Activated CD4-positive, alpha-beta T cell treated with anti-CD3 and anti-CD28 coated beads, Interleukin-2, Interleukin-6, amounts not matched to agents 100 ng/mL and 50 ng/mL, durations not matched to agents 16 hours and 8 hours (primary cell): Measurements from ENCODE around the gene ZNF629.
A peak's percentile ranks its signal among the peaks of the same experiment; 100 is the strongest.
"Not testable (repeated sequence)": the region's sequence is repeated elsewhere in the genome, so short reads cannot be mapped to it uniquely, and the experiment has no call there.

Experiments
- DNase-seq: peaks from one replicate; pipeline ENCODE4 v3.0.0-alpha.2; 2020

ZNF629 gene

DNA sequence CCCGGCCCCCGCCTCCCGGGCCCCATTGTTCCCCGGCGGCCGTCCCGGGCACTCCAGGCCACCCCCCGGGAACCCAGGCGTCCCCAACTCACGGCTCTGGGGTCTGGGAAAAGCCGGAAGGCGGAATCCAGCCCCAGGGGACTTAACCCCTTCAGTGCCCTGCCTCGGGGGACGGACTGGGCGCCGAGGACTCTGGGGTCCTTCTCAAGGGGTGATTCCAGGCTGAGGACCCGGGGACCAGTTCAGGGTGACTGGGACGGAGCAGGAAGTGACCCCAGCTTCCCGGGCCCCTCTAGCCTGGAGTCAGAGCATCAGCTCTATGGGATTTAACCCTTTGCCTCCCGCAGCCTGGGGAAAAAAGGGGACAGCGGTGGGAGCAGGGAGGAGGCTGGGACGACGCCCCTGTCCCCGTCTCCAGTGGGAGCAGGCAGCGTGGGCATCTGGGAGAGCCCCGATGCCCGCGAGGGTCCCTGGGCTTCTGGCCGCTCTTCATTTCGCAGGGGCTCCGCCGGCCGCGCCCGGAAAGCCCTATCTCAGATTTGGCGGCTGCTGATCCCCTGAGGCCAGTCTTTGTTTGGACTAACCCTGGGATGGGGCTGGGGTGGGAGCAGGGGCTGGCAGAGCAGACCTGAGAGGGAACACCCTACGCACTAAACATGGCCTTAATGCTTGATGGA, at the start of gene ZNF629:
ZNF629 (minus strand) TSS at position 270 of the 677 bp plus-strand sequence. CDS start 2,723 bp downstream, outside the sequence.
- DNase-seq = no peak

DNA sequence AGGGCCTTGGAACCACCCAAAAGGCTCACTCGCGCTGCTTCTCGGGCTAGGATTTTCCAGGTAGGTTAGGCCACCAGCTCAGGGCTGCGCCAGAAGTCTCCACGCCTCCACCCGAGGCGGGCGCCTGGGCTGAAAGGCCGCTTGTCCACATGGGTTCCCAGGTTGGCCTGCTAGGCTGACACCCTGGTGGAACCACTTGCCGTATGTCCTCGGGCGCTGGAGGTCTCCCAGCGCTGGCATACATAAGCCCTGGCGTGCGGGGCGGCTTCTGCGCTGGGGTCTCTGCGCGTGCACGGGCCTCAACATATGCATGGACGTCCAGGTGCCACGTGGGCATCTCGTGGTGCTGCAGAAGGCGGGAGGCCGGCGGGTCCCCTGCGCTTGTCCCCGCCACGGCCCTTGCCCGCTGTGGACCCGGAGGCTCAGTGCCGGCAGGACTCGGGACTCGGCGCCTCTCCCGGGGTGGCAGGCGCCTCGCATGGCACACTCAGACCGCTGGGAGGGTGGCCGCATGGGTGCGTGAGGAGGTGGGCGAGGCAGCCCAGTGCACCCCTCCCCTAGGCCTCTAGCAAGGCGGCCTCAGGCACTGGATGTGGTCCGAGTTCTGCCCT, 47.2 kb upstream of the ZNF629 start:
- DNase-seq = no peak

GRCh38 chr16:30830072-30830417, 43.0 kb upstream of the ZNF629 start:
- DNase-seq = no peak

- no peak for DNase-seq
These were observed 42.4 kb upstream of the ZNF629 start for GRCh38 chr16:30829130-30830071.

DNA sequence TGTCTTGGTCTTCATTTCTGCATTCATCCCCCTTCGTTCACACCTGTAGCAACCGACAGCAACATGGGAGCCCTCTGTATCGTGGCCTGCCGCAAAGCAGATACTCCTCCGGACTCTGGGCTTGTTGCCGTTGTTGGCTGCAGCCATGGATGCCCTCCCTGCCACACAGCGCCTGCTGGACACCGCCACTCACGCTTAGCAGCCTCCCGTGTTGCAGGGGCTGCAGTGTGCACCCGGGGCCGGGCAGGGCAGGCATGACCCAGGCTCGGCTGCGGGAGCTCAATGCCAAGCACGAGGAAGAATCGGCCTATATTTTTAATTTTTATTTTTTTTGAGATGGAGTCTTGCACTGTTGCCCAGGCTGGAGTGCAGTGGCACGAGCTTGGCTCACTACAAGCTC, 34.9 kb upstream of the ZNF629 start:
- no peak for DNase-seq

DNA sequence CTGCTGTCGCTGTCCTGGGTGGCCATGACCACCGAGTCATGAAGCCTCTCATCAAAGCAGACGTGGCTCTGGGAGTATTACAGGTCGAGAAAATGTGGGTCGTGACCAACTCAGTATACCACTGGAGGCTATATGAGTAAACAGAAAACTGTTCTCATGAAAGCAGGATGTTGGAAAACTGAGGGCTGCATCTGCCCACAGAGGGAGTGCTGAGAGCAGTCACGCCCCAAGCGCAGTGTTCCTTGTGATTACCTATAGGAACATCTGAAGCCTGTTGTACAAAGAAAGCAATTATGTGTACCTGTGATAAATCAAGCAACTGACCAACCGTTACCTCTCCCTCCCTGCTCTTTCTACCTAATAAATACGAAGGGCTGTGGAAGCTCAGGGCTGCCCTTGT, 34.4 kb upstream of the ZNF629 start:
- not testable (repeated sequence) for DNase-seq

GRCh38 chr16:30820952-30821421, 34.0 kb upstream of the ZNF629 start:
- no peak for DNase-seq

- DNase-seq = no peak
These were observed 29.8 kb upstream of the ZNF629 start for GRCh38 chr16:30816769-30817168.

GRCh38 chr16:30813821-30814189, 26.8 kb upstream of the ZNF629 start:
- no peak for DNase-seq

GRCh38 chr16:30809675-30810074, 22.7 kb upstream of the ZNF629 start:
- DNase-seq = not testable (repeated sequence)

DNA sequence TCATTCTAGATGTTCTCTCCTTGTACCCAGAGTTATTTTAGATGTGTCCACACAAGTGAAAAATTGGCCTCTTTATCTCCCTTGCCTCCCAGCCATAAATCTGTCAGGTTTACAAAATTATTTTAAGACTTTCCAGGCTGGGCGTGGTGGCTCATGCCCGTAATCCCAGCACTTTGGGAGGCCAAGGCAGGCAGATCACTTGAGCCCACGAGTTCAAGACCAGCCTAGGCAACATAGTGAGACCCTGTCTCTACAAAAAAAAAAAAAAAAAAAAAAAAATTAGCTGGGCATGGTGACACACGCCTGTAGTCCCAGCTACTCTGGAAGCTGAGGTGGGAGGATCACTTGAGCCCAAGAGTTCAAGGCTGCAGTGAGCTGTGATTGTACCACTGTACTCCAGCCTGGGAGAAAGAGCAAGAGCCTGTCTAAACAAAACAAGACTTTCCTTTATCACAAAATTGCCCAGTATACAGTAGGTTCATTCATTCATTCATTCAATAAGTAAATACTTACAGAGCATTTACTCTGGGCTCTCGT, 22.0 kb upstream of the ZNF629 start:
- not testable (repeated sequence) for DNase-seq

DNA sequence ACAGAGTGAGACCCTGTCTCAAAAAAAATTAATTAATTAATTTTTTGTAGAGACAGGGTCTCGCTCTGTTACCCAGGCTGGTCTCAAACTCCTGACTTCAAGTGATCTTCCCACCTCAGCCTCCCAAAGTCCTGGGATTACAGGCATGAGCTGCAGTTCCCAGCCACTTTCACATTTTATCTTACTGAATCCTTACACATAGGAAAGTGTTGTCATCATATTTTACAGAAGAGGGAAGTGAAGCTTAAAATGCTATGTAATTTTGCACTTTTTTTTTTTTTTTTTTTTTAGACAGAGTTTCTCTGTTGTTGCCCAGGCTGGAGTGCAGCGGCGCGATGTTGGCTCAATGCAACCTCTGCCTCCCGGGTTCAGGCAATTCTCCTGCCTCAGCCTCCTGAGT, 21.1 kb upstream of the ZNF629 start:
- no peak for DNase-seq

DNA sequence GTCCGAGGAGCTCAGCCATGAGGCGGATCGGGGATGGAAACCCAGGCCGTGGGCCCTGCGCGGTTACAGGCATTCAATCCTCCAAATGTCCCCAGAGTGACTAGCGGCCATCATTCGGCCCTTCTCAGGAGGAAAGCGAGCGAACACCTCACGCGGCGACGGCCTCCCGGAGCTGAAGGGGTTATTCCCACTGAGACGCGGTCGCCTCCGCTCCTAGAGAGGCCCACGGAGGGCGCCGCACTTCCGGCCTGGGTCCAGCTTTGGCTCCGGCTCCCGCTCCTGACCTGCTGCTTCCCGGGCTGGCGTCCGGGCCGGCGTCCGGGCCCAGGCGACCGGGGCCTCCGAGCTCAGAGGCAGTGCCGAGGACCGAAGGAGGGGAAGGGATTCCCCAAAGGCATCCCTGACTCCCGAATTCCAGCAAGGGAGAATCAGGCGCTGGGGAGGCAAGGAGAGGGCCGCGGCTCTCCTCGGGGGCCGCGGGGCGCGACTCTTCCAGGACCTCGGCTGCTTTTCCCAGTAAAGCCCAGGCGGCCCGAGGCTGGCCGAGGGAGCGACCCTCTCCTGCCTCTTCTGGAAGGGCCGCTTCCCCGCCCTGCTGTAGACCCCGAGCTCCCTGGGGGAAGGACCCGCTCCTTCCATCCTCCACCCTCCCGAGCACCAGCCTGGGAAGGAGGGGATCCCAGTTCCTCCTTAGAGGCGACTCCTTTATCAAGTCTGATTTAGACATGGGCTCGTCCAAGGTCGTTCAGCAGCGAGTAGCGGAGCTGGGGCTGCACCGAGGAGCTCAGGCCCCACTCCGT, 18.6 kb upstream of the ZNF629 start:
- DNase-seq = peak; percentile 19

DNA sequence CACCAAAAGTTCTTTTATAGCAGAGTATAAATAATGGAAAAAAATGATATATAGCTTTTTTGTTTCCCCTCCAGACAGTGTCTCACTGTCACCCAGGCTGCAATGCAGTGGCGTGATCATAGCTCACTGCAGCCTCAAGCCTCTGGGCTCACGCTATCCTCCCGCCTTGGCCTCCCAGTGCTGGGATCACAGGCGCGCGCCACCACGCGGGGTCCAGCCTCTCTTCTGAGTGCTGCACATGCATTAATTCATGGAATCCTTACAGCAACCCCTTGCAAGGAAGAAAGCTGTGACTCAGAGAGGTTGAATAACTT, 18.0 kb upstream of the ZNF629 start:
- no peak for DNase-seq

DNA sequence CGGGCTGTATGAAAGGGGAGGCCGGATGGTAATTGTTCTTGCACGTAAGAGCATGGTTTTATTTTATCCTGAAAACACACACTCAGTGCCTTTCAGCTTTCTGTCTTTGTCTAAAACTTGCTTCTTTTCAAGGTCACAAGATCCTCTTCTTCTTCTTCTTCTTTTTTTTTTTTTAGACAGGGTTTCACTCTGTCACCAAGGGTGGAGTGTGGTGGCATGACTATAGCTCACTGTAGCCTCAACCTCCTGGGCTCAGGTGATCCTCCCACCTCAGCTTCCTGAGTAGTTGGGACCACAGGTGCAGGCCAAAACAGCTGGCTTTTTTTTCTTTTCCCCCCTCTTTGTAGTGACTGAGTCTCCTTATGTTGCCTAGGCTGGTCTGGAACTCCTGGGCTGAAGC, 15.9 kb upstream of the ZNF629 start:
- no peak for DNase-seq

GRCh38 chr16:30797670-30798309, 10.8 kb upstream of the ZNF629 start:
- no peak for DNase-seq

GRCh38 chr16:30794634-30795033, 7.6 kb upstream of the ZNF629 start:
- DNase-seq = no peak

DNA sequence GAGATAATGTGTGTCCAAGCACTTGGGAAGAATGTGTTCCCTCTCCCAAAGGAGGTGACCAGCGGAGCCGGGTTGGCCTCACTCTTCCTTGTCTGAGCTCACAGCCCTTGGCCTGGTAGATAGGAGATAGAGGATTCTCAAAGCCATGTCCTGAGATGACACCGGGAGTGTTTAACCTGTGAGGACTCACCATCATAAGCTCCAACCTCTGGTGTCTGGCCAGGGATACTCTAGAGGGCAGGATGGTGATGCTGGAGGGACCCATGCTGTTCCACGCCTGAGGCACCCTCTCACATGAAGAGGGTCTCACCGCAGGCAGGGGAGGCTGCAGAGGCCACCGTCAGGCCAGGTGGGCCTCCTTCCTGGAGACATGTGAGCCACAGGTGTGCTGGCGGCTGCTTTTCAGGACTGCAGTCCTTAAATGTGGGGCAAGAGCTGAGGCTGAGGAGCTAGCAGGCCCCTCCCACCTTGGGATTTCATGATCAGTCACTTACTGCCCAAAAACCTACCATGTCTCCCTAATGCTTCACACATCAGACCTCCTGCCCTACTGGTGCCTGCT, 6.6 kb upstream of the ZNF629 start:
- DNase-seq = no peak

DNA sequence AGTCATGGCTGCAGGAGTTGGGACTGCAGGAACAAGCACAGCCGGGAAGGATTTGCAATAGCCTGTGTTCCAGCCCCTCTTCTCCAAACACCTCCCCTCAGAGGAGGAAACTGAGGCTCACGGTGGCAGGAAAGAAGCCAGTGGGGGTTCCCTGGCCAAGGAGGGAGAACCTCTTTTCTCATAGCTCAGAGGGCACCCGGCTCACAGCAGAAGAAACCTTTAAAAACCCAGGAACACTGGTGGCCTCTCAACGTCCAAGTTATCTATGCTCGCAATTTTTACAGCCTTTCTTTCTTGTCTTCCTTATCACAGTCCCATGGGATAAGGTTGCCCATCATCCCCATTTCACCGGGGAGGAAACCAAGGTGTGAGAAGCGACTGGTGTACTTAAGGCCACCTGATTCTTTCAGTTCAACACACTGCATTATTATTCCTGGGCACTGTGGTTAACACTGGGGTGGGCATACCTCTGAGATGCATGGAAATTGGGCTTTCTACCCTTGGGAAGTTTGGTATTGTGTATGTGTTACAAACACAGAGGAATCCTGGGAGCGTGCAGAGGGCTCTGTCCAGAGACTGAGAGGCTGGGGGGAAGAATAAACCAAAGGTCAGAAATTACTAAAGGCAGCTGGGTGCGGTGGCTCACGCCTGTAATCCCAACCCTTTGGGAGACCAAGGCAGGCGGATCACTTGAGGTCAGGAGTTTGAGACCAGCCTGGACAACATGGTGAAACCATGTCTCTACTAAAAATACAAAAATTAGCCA, 791 bp upstream of the ZNF629 start:
- DNase-seq = no peak

- no peak for DNase-seq
These were observed 680 bp downstream of the ZNF629 start for GRCh38 chr16:30786115-30786935.
